Measurements from ENCODE around the gene TP53RK. TPM values are rescaled to one million over a fixed set of nuclear protein-coding genes. Genes with fewer than 3 reads are reported as not detected.

TP53RK gene
- total and polyA plus RNA-seq, 2 of the 13 experiments (the other 11 are each of a cell fraction or from before 2014, with no cell fraction given): 12.9 to 25.5 TPM

- TF ChIP-seq ZNF281 (CRISPR knock-in tag; IDR thresholded peaks at IDR 0.05; ENCODE audit: borderline replicate concordance): peak; percentile 85; the same call in 1 of the 2 replicates
- TF ChIP-seq HNRNPH1 (optimal IDR thresholded peaks at IDR 0.05; ENCODE audit: low read depth, low read length): no peak
- no peak for TF ChIP-seq SMAD1 (CRISPR knock-in tag; IDR thresholded peaks at IDR 0.05; ENCODE audit: borderline replicate concordance, low read depth)
- no peak for TF ChIP-seq ZNF296 (CRISPR knock-in tag; conservative IDR thresholded peaks at IDR 0.05)
- TF ChIP-seq NR0B2 (CRISPR knock-in tag; IDR thresholded peaks at IDR 0.05): 0 out of 2 replicates have a peak, but pooled peaks have one; percentile 56
- TF ChIP-seq ZNF784 (CRISPR knock-in tag; IDR thresholded peaks at IDR 0.05; ENCODE audit: borderline replicate concordance): 0 out of 2 replicates have a peak, but pooled peaks have one; percentile 71
- no peak; the same call in 1 of the 2 replicates for TF ChIP-seq MAF1 (CRISPR knock-in tag; IDR thresholded peaks at IDR 0.05; ENCODE audit: borderline replicate concordance)
- no peak for TF ChIP-seq NBN (conservative IDR thresholded peaks at IDR 0.05)
- peak; percentile 90 for TF ChIP-seq TCF7 (IDR thresholded peaks at IDR 0.05; ENCODE audit: low read depth)
- no peak for TF ChIP-seq ZNF550 (CRISPR knock-in tag; IDR thresholded peaks at IDR 0.05; ENCODE audit: borderline replicate concordance)
- peak; percentile 44; the same call in 1 of the 2 replicates for TF ChIP-seq YEATS2 (CRISPR knock-in tag; IDR thresholded peaks at IDR 0.05; ENCODE audit: borderline replicate concordance)
- peak; percentile 11; the same call in 1 of the 2 replicates for TF ChIP-seq CTCF (CRISPR knock-in tag; IDR thresholded peaks at IDR 0.05)
- TF ChIP-seq ZFP91 (CRISPR knock-in tag; IDR thresholded peaks at IDR 0.05; ENCODE audit: borderline replicate concordance): peak; percentile 13; the same call in 1 of the 2 replicates
- no peak for TF ChIP-seq E2F2 (CRISPR knock-in tag; IDR thresholded peaks at IDR 0.05; ENCODE audit: borderline replicate concordance)
- TF ChIP-seq ZC3H13 (CRISPR knock-in tag; IDR thresholded peaks at IDR 0.05): no peak
Measured at GRCh38 chr20:46670585-46671584, 18.4 kb downstream of the TP53RK start (continued).

All from HepG2 (cell line).